ENCODE results near the gene C19orf44. TPM values are rescaled to one million over a fixed set of nuclear protein-coding genes. Genes with fewer than 3 reads are reported as not detected.
A peak's percentile ranks its signal among the peaks of the same experiment; 100 is the strongest.
"Not testable (repeated sequence)": the region's sequence is repeated elsewhere in the genome, so short reads cannot be mapped to it uniquely, and the experiment has no call there.

C19orf44 gene
- total and polyA plus RNA-seq, 12 donors, result 3.2 to 12.1 (median 5.6) TPM

GRCh38 chr19:16470541-16470910 is 25.7 kb upstream of the C19orf44 start:
- H3K4me1 ChIP-seq (replicated peaks in 1 of 2), result peaks cover 13 to 21% of the 10 kb centered on the region in 2 donors
- peaks cover 0 to 5% (median 0%) of the 10 kb centered on the region in 3 donors for H3K9me3 ChIP-seq (replicated peaks in 1 of 3)
- H3K27me3 ChIP-seq, result no peaks in the 10 kb centered on the region
- peak overlapping the region in 2 of 5 donors; percentile 9 to 97 for H3K27ac ChIP-seq
- no peaks in the 10 kb centered on the region for H3K36me3 ChIP-seq (replicated peaks in 1 of 2)
- WGBS, 4 donors, result 36 to 44% (median 39%) methylated on average over 7 of the region's 7 CpGs
- peak overlapping the region in 1 of 4 donors; percentile 99 for H3K4me3 ChIP-seq
- TF ChIP-seq CTCF (IDR thresholded peaks at IDR 0.05) (no peak), POLR2A (IDR thresholded peaks at IDR 0.05) (no peak)
- intact Hi-C loops (cut with DNase I), result no loop called here
- DNase-seq, result no peak

GRCh38 chr19:16470911-16471811 is 25.0 kb upstream of the C19orf44 start:
- Histone ChIP-seq H3K4me1 (replicated peaks in 1 of 2) (peaks cover 13 to 21% of the 10 kb centered on the region in 2 donors), H3K9me3 (replicated peaks in 1 of 3) (peaks cover 0 to 5% (median 0%) of the 10 kb centered on the region in 3 donors), H3K36me3 (replicated peaks in 1 of 2) (no peaks in the 10 kb centered on the region), H3K4me3 (peak overlapping the region; percentile 62 to 99 (median 78)), H3K27ac (peak overlapping the region in 4 of 5 donors; percentile 32 to 97 (median 66)), H3K27me3 (no peaks in the 10 kb centered on the region)
- TF ChIP-seq POLR2A (IDR thresholded peaks at IDR 0.05) (no peak), CTCF (IDR thresholded peaks at IDR 0.05) (no peak)
- WGBS, 4 donors, result 0 to 1% (median 1%) methylated on average over 17 to 64 of the region's 67 CpGs
- intact Hi-C loops (cut with DNase I), result no loop called here
- peak in 3 of 7 donors; percentile 53 to 63 (median 56) for DNase-seq

GRCh38 chr19:16472559-16472899 is 23.7 kb upstream of the C19orf44 start:
- H3K4me1 ChIP-seq (replicated peaks in 1 of 2), result peaks cover 10 to 21% of the 10 kb centered on the region in 2 donors
- H3K4me3 ChIP-seq, result peak overlapping the region in 2 of 4 donors; percentile 71 to 99
- WGBS, 4 donors, result 54 to 78% (median 63%) methylated on average over 2 of the region's 2 CpGs
- intact Hi-C loops (cut with DNase I); H3K36me3 ChIP-seq (replicated peaks in 1 of 2); DNase-seq; H3K9me3 ChIP-seq (replicated peaks in 1 of 3); H3K27me3 ChIP-seq: not testable (repeated sequence)
- peak overlapping the region; percentile 33 to 97 (median 85) for H3K27ac ChIP-seq

- Histone ChIP-seq H3K36me3 (replicated peaks in 1 of 2) (no peaks in the 10 kb centered on the region), H3K27ac (no peak overlapping the region), H3K4me3 (no peak overlapping the region), H3K4me1 (replicated peaks in 1 of 2) (peaks cover 10 to 21% of the 10 kb centered on the region in 2 donors), H3K27me3 (no peaks in the 10 kb centered on the region), H3K9me3 (replicated peaks in 1 of 3) (peaks cover 0 to 5% (median 0%) of the 10 kb centered on the region in 3 donors)
- TF ChIP-seq CTCF (IDR thresholded peaks at IDR 0.05) (no peak), POLR2A (IDR thresholded peaks at IDR 0.05) (no peak)
- 74 to 100% (median 95%) methylated on average over 2 of the region's 2 CpGs for WGBS, 4 donors
- intact Hi-C loops (cut with DNase I), result no loop called here
- DNase-seq, result no peak
Observed at GRCh38 chr19:16472992-16473391, 23.2 kb upstream of the C19orf44 start.
